GM18520 (cell line): Measurements from ENCODE around the gene DENND5A.

Source experiments
- ATAC-seq: cut with Tn5 transposase; IDR thresholded peaks from one replicate; pipeline ENCODE4 v1.9.1; 2021; ENCODE audit not compliant: unreplicated experiment

DENND5A gene

DNA sequence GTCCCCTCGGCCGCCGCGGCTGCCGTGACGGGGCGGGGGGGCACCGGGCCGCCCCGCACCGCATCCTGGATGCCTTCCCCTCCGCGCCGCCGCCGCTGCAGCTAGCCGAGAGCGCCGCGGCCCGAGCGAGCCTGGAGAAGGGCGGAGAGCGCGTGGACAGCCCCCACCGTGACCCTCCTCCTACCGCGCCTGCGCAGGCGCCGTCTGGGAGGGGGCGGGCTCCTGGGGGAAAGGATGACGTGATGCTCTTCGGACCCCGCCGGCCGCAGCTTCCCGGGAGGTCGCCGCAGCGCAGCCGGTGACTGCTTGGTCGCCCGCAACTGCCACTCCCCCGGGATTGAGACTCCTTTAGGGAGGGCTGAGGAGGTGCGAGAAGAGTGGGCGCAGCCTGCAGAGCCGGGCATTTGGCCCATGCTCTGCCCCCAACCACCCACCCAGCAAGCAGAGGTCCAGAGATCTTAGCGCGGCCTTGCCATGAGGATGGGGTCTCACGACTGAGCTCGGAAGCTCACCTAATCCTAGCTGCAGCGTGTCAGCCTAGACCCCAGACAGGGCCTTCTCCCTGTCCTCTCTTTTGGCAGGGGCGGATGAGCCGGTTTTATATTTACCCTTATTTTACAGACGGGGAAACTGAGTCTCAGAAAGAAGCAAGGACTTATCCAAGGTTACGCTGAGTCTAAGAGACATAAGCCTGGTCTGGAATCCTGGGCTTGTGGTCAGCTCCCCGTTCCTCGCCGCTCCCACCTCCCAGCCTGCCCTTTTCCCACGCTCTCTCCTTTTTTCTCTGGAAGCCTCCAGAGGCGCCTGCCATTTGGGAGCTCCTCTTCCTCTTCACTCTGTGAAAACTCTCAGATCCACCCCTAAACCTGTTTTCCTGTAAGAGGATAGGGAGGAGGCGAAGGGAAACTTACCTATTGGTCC lies at the start of gene DENND5A:
Gene DENND5A (minus strand): TSS at position 140 of the 921 bp plus-strand sequence. CDS start 281 bp downstream, outside the sequence.
- ATAC-seq, result no peak

DNA sequence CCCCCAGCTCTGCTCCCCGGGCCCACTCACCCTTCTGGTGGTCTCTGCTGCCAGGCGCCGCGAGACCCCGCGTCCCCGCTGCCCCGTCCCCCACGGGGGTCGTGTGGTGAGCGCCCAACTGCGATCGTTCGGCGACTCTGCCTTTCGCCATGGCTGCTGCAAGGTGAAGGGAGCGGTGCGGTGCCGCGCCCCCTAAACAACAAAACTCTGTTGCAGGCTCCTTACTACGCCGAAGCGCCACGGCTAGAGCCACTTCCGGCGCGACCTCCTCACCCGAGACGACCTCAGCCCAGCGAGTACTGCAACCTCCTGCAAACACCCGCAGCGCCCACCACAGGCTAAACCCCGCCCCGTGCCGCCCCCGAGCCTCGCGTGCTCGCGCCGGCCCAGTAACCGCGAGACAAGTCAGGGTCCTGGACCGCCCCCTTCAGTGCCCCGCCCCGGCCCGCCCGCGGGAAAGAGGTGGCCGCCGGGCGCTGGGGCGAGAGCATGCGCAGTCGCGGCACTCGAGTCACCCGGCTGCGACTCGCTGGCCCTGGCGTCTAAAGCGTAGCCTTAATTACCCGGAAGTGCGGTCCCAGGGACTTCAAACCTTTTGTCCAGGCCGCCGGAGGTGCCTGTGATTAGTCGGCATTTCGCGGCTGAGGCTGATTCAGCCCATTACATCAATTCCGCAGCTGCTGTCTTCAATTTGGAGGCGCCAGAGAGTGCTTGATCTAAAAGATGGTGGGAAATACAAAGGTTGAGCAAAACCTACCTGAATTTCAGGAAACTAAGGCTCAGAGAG lies 49.3 kb upstream of the DENND5A start, which contains the start of gene TMEM41B:
Gene TMEM41B (minus strand): TSS at position 303 of the 787 bp plus-strand sequence. CDS start 152 bp downstream, at position 151.
- ATAC-seq, result peak; percentile 94

DNA sequence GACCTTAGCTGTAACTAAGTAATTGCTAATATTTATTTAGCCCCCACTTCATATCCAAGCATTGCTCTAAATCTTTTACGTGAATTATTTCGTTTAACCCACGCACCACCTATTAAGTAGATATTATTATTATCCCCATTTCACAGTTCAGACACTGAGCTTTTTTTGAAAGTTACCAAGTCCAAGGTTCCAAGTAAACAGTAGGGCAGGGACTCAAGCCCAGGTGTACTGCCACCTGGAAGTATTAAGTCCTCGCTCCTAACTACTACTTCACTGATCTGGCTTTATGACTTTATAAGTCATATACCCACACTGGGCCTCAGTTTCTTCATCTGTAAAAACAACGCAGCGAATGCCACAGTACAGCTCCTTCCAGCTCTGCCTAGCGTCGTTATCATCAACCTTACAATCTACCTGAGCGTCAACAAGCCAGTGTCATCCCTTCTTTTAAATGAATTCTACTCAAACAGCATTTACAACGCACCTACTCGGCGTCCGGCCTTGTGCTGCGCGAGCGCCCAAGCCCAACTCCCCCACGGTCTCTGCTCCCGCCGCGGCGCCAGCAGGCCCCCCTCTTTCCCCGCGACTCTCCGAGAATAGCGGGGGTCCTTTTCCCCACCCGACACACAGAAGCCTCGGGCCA lies 48.6 kb upstream of the DENND5A start:
- ATAC-seq, result no peak

DNA sequence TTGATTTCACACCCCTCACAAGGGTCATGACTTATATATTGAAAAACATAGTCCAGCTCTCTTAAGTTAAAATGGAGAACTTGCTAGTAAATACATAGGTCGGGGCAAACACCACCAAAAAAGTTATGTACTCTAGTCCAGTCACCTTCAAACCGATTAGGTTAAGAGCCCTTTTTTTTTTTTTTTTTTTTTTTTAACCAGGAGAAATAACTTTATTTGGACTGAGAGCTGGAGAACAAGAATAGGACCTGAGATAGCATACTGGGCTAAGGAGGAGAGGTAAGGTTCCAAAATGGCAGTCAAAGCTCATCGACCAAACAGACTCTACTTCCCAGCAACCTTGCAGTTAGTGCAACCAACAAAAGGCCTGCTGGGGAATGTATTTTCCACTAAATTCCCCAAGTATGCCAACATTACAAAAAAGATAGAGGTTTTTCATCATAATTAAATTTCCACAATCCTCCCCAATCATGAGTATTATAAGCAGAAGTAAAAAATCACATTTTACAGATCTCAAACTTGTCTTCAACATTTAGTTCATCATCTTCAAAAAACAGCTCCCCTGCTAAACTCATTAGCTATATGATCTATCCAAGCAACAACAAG lies 45.4 kb upstream of the DENND5A start:
- no peak for ATAC-seq

DNA sequence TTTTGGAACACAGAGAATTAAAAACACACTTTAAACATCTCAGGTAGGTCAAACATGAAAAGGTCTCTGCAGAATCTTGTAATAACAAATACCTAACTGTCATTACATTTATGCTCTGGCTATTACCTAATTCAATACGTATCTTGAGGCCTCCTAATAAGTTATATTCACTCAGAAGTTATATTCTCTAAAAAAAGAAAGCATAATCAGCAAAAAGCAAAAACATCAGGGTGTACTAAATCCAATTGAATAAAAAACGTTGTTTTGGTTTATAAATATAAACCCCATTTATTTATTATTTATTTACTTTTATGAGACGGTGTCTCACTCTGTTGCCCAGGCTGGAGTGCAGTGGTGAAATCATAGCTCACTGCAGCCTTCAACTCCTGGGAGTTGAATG lies 39.0 kb upstream of the DENND5A start:
- no peak for ATAC-seq

DNA sequence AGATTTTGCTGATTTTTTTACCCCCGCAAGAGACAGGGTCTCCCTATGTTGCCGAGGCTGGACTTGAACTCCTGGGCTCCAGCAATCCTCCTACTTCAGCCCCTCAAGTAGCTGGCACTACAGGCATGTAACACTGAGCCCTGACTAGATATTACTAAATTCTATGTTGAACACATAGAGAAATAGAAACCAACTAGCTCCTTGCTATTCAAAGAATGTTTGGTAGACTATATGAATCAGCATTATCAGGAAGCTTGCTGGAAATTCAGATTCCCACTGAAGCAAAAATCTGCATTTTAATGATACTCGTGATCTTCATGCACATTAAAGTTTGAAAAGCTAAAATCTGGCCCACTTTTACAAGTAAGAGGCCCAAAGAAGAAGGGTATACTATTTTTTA lies 37.3 kb upstream of the DENND5A start:
- no peak for ATAC-seq

DNA sequence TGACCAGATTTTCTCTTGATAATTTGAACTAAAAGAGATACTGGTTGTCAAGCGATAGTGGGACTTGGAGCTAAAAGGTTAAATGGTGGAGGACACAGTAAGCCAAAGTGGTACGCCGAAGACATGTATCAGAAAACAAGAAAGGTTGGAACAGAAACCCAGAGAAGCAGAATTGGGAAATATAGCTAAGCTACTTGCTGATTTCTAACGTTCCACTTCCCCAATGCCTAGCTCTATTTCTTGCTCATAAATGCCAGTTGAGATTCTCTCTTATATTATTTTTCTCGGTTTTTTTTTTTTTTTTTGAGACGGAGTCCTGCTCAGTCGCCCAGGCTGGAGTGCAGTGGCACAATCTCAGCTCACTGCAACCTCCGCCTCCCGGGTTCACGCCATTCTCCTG lies 36.6 kb upstream of the DENND5A start:
- no peak for ATAC-seq

DNA sequence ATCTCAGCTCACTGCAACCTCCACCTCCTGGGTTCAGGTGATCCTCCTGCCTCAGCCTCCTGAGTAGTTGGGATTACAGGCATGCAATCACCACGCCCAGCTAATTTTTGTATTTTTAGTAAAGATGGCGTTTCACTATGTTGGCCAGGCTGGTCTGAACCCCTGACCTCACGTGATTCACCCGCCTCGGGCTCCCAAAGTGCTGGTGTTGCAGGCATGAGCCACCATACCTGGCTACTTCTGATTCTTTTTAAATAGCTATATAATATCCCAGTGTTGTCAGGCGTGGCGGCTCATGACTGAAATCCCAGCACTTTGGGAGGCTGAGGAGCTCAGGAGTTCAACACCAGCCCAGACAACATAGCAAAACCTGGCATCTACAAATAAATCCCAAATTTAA lies 28.5 kb upstream of the DENND5A start:
- no peak for ATAC-seq

DNA sequence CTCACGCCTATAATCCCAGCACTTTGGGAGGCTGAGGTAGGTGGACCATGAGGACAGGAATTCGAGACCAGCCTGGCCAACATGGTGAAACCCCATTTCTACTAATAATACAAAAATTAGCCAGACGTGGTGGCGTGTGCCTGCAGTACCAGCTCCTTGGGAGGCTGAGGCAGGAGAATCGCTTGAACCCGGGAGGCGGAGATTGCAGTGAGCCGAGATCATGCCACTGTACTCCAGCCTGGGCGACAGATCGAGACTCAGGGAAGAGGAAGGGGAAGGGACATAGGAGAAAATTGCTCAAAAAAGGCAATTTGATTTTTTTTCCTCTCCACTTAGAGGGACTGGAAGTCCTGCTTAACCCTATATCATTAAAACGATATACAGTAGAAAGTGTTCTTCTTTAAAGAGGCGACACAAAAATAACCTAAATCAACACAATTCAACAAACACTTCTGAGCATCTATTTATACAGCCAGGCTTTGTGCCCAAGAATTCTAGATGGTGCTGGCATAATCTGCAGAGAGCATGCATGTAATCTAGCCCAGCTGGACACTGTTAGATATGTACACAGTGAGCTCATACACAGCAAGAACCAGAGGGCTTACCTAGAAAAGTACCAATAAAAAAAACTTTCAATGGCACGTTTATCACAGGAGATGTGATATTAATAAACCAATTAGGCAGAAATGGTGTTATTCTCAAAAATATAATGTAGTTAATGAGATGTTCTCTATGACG lies 20.9 kb upstream of the DENND5A start:
- ATAC-seq, result no peak

DNA sequence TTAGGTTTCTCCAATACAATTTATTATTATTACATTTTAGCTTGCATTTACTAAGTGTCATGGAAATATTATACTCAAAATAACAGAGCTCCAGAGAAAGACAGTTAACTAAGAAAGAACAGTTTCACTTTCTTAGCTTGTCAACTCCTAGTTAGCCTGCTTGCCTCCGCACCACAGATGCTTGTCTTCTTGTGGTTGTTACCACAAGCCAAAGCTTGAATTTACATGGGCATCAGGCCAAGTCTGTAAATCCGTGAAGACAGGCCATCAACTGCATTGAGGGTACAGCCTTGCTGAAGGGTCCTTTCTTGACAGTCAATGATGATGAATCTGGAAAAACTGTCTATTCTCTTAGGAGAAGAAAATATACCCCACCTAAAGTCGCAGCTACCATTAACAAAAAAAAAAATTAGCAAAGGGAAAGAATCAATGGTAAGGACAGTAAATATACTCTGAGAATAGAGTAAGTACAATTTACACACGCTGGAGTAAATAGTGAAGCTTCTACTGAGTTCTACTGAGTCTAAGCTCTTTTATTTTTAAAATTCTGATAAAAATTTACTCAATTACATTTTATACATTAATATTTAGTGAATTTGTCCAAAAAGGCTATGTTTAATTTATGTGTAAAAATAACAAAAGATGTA lies 15.6 kb upstream of the DENND5A start:
- peak; percentile 86 for ATAC-seq

DNA sequence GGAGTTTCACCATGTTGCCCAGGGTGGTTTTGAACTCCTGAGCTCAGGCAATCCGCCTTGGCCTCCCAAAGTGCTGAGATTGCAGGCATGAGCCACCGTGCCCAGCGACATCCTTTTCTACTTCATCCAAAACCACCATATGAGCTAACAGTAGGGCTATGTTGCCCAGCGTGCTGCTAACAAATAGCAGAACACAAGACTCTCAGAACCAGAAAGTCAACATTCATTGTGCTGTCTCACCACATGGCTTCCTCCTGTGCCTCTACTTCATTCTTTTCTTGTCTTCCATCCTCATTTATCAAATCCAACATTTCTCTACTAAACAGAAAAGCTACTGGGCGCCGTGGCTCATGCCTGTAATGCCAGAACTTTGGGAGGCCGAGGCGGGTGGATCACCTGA lies 12.0 kb upstream of the DENND5A start:
- ATAC-seq, result no peak

DNA sequence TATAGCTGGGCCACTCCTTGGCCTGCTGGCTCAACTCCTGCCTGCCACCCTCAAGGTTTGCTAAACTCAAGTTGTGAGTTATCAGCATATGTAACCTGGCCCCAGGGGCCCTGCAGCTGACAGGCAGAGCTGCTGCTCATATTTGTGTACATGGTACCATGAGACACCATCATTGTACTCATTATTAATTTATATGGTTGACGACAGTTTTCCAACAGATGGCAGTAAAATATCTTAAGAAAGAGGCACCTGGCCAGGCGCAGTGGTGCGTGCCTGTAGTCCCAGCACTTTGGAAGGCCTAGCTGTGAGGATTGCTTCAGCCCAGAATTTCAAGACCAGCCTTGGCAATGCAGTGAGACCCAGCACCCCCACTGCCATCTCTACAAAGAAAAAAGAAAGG lies 11.4 kb upstream of the DENND5A start:
- no peak for ATAC-seq

DNA sequence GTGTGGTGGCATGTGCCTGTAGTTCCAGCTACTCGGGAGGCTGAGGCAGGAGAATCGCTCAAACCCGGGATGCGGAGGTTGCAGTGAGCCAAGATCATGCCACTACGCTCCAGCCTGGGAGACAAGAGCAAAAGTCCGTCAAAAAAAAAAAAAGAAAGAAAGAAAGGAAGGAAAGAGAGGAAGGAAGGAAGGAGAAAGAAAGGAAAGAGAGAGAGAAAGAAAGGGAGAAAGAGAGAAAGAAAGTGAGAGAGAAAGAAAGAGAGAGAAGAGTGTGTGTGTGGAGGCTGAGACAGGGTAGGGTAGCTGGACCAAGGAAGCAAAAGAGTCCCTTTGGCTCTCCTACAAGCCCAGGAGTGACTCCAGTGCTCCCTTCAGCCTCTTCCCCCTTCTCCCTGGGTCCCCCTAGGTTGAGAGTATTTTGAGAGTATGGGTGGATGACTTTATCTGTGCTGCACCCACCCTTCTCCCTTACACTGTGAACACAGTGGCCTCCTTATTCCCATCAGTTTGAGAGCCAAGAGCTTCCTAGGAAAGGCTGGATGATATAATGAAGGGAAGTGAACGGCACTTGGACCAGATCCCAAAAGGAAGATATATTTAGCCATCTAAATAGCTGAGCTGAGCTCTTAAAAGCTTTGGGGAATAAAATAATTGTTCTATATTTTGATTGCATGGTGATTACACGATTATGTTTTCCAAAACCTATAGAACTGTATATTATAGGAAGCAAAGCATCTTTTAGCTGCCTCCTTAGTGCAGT lies 9.5 kb upstream of the DENND5A start:
- no peak for ATAC-seq

DNA sequence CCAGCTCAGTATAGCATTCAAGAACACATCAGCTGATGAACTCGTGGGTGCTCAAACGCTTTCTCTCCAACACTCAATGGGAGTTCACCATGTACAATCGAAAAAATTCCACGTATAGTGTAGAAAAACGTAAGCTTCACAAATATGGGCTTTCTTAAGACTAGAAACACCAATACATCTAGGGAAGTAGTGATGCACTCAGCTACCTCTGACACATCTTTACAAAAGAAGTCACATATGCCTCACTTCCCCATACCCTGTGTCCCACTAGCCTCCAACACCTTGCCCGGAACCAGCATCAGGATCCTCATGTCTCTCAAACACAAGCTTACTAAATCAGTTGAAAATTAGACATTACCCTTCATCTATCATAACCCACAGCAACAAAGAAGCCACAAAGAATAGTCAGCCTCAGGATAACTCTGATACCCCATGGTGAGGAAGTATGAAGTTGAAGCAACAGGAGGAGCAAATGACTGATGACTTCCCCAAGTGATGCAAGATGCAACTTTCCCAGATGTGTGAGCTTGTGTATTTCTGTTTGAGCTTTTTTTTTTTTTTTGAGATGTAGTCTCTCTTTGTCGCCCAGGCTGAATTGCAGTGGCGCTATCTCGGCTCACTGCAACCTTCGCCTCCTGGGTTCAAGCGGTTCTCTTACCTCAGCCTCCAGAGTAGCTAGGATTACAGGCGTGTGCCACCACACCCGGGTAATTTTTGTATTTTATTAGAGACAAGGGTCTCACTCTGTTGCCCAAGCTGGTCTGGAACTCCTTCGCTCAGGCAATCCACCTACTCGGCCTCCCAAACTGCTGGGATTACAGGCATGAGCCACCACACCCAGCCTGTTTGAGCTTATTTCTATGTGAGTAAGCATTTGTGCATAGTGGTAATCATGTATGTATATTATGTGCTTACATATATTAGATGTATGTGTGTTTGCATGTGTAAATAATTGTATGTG lies 8.5 kb upstream of the DENND5A start:
- no peak for ATAC-seq

DNA sequence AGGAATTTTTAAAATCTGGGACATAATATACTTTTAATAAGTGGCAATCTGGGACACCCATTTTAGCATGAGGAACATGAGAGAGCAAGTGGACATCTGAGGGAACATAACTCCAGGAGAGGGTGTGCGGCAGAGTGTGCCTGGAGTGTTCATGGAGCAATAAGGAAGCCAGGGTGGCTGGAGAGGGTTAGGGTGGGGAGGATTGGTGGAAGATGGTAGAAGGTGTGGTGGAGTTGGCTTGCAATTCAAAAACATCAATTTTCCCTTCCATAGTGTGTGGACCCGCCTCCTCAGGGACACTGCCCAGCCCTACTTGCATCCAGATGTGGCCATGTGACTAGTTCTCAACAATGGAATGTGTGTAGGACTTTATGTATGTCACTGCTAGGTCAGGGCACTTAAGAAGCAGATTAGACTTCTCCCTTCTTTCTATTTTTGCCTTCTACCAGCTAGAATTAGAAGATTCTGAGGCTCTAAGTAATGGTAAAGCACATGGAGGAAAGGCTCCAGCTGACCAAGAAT lies 4.4 kb upstream of the DENND5A start:
- no peak for ATAC-seq

DNA sequence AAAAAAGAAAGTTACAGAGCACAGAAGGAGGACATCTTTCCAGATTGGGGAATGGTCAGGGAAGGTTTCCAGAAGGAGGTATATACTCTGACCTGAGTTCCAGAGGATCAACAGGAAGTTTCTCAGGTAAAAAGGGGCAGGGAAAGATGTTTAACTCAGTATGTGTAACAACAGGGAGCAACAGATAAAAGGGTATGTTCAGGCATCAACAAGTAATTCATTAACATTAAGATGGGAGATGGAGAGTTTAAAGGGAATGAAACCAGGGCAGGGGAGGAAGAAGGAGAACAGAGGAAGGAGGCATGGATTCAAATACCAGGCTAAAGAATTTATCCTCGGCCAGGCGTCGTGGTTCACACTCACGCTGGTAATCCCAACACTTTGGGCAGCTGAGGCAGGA lies 2.5 kb upstream of the DENND5A start:
- no peak for ATAC-seq

DNA sequence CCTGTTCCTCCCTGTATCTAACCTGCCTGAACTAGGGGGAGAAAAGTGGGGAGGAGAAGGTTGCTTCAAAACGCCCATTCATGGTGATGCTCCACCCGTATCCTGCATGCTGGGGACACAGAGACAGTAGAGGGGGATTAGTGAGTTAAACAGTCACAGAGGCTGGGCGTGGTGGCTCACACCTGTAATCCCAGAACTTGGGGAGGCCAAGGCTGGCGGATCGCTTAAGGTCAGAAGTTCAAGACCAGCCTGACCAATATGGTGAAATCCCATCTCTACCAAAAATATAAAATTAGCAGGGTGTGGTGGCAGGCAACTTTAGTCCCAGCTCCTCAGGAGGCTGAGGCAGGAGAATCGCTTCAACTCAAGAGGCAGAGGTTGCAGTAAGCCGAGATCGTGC lies 1.8 kb upstream of the DENND5A start:
- ATAC-seq, result no peak
